ENCODE results near the gene PCNX1.

PCNX1 gene

DNA sequence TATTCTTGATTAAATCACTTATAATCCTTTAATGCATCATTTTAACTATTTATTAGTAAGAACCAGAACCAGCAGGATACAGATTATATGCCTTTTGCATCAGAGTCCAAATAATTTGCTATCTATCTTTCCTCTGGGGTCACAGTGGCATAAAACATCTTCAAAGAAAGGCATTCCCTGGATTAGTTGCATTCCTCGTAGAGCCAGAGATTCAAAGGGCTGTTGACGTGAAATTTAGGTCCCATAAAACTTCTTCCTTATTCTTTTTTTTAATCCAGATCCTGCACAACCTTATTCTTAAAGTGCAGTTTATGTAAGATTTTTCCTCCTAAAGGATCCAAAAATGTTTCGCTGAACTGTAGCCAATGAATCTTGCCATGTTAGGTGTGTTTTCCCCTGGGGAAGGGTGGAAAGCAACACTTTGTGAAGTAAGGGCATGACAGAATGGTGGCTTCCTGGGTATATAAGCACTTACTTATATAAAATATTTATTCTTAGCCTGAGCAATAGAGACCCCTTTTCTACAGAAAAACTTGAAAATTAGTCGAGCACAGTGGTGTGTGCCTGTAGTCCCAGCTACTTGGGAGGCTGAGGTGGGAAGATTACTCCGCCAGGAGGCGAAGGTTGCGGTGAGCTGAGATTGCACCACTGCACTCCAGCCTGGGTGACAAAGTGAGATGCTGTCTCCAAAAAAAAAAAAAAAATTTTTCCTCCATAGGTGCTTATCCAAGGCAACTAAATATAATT lies 208.7 kb downstream of the PCNX1 start:
- TF ChIP-seq CEBPB (IDR thresholded peaks at IDR 0.05) (no peak), CREB1 (IDR thresholded peaks at IDR 0.05; ENCODE audit: low read depth) (no peak), ZBTB7A (IDR thresholded peaks at IDR 0.05; ENCODE audit: low read depth) (no peak), EP300 (IDR thresholded peaks at IDR 0.05; ENCODE audit: borderline replicate concordance) (no peak), TAF1 (IDR thresholded peaks at IDR 0.05; ENCODE audit: low read depth) (no peak), EGR1 (IDR thresholded peaks at IDR 0.05) (no peak), FOXM1 (IDR thresholded peaks at IDR 0.05; ENCODE audit: borderline replicate concordance, low read depth) (no peak)
- TF ChIP-seq, protein P1, sequence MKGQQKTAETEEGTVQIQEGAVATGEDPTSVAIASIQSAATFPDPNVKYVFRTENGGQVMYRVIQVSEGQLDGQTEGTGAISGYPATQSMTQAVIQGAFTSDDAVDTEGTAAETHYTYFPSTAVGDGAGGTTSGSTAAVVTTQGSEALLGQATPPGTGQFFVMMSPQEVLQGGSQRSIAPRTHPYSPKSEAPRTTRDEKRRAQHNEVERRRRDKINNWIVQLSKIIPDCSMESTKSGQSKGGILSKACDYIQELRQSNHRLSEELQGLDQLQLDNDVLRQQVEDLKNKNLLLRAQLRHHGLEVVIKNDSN (IDR thresholded peaks at IDR 0.05) = no peak
- TF ChIP-seq, protein P2, sequence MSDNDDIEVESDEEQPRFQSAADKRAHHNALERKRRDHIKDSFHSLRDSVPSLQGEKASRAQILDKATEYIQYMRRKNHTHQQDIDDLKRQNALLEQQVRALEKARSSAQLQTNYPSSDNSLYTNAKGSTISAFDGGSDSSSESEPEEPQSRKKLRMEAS (IDR thresholded peaks at IDR 0.05) = no peak

DNA sequence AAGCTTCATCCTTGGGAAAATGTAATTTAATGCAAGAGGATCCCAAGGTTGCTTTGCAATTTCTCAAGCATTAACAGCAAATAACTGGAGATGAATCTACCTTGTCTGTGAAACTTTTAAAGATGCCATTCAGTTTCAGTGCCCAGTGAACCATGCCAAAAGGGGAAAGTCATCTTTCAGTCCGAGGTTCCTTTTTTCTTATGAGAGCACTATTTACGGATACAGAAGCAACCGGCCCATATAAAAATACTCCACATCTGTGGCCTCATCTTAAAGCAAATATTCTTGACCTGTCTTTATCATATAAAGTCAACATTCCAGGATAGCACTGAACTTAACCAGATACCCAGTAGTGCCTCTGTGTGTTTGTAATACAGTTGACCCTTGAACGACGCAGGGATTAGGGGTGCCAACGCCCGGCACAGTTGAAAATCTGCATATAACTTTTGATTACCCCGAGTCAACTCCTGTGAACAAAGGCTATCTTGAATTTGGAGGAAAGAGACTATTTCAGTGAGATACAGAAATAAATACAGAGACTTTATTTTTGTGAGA lies 209.4 kb downstream of the PCNX1 start:
- TF ChIP-seq NFIC (IDR thresholded peaks at IDR 0.05) = no peak
- TF ChIP-seq, protein P3, sequence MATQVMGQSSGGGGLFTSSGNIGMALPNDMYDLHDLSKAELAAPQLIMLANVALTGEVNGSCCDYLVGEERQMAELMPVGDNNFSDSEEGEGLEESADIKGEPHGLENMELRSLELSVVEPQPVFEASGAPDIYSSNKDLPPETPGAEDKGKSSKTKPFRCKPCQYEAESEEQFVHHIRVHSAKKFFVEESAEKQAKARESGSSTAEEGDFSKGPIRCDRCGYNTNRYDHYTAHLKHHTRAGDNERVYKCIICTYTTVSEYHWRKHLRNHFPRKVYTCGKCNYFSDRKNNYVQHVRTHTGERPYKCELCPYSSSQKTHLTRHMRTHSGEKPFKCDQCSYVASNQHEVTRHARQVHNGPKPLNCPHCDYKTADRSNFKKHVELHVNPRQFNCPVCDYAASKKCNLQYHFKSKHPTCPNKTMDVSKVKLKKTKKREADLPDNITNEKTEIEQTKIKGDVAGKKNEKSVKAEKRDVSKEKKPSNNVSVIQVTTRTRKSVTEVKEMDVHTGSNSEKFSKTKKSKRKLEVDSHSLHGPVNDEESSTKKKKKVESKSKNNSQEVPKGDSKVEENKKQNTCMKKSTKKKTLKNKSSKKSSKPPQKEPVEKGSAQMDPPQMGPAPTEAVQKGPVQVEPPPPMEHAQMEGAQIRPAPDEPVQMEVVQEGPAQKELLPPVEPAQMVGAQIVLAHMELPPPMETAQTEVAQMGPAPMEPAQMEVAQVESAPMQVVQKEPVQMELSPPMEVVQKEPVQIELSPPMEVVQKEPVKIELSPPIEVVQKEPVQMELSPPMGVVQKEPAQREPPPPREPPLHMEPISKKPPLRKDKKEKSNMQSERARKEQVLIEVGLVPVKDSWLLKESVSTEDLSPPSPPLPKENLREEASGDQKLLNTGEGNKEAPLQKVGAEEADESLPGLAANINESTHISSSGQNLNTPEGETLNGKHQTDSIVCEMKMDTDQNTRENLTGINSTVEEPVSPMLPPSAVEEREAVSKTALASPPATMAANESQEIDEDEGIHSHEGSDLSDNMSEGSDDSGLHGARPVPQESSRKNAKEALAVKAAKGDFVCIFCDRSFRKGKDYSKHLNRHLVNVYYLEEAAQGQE (IDR thresholded peaks at IDR 0.05; ENCODE audit: low read depth) = no peak
- TF ChIP-seq CREB1 (IDR thresholded peaks at IDR 0.05; ENCODE audit: low read depth) = no peak
- TF ChIP-seq TEAD4 (IDR thresholded peaks at IDR 0.05) = no peak
- TF ChIP-seq EP300 (IDR thresholded peaks at IDR 0.05; ENCODE audit: borderline replicate concordance) = no peak
- no peak for TF ChIP-seq YY1 (IDR thresholded peaks at IDR 0.05; ENCODE audit: low read depth)
- TF ChIP-seq FOXM1 (IDR thresholded peaks at IDR 0.05; ENCODE audit: borderline replicate concordance, low read depth) = no peak
- TF ChIP-seq, protein P1 (IDR thresholded peaks at IDR 0.05) = no peak
- no peak for TF ChIP-seq TAF1 (IDR thresholded peaks at IDR 0.05; ENCODE audit: low read depth)
- TF ChIP-seq, protein P2 (IDR thresholded peaks at IDR 0.05) = no peak
- TF ChIP-seq EGR1 (IDR thresholded peaks at IDR 0.05) = no peak
- no peak for TF ChIP-seq ZBTB7A (IDR thresholded peaks at IDR 0.05; ENCODE audit: low read depth)
- TF ChIP-seq TCF12 (IDR thresholded peaks at IDR 0.05; ENCODE audit: low read depth) = no peak
- TF ChIP-seq RAD21 (IDR thresholded peaks at IDR 0.05; ENCODE audit: low read depth) = no peak
- no peak for TF ChIP-seq CEBPB (IDR thresholded peaks at IDR 0.05)

DNA sequence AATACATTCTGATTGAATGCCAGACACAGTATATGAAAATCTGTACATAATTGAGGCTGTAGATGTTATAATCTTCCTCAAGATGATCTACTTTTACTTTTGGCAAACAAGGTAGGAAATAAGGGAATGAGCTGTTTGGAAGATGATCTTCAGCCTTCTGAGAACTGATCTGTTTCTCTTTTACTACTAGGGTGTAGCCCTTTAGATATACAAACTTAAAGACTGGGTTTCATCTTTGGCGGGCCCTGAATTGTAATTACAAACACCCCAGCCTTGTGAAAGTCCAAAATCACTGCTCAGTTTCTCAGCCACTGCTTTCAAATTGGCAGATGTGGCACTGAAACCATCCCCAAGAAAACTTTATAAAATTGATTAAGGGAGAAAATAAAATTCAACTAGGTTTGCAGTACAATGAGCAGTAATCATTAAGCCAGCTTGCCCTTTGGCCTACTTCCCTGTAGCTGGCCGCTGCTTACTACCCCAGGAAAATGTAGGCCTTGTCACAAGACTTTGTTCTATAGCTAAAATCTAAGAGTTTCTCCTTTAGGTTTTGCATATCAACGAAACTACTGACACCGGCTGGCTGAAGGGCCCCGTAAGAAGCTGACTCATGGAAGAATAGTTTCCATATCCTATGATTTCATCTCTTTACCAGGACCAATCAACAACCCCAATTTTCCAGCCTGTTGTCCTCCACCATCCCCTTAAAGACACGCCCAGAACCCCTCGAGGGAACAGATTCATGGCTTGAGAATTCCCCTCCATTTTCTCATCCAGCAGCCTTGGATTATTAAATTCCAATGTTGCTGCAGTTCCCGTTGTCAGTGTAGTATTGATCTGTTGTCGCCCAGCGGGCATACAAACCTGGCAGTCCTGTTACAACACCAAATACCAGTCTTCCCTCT lies 210.8 kb downstream of the PCNX1 start:
- no peak for TF ChIP-seq TCF12 (IDR thresholded peaks at IDR 0.05; ENCODE audit: low read depth)
- no peak for TF ChIP-seq YY1 (IDR thresholded peaks at IDR 0.05; ENCODE audit: low read depth)
- TF ChIP-seq TEAD4 (IDR thresholded peaks at IDR 0.05) = no peak
- TF ChIP-seq ZBTB7A (IDR thresholded peaks at IDR 0.05; ENCODE audit: low read depth) = no peak
- TF ChIP-seq EP300 (IDR thresholded peaks at IDR 0.05; ENCODE audit: borderline replicate concordance) = no peak
- TF ChIP-seq RAD21 (IDR thresholded peaks at IDR 0.05; ENCODE audit: low read depth) = no peak
- TF ChIP-seq CEBPB (IDR thresholded peaks at IDR 0.05) = no peak

DNA sequence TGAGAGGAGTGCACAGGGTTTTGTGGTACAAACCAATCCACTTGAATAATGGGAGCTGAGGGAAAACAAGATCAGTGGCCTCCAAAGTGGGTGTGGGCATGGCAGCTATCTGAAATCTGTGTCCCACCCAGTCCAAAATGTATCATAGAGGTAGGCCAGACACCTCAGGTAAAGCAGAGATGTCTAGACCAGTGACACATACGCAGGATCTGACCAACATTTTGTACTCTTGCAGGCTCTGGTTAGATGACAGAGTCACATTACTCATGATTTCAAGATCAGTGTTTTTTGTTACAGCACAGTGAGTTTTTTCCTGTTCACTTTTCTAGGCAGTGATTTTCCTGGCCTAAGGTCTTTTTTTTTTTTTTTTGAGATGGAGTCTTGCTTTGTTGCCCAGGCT lies 211.8 kb downstream of the PCNX1 start:
- TF ChIP-seq RAD21 (IDR thresholded peaks at IDR 0.05; ENCODE audit: low read depth) = no peak
- TF ChIP-seq, protein P3 (IDR thresholded peaks at IDR 0.05; ENCODE audit: low read depth) = no peak
- no peak for TF ChIP-seq TEAD4 (IDR thresholded peaks at IDR 0.05)
- no peak for TF ChIP-seq YY1 (IDR thresholded peaks at IDR 0.05; ENCODE audit: low read depth)
- TF ChIP-seq ZBTB7A (IDR thresholded peaks at IDR 0.05; ENCODE audit: low read depth) = no peak
- TF ChIP-seq FOXM1 (IDR thresholded peaks at IDR 0.05; ENCODE audit: borderline replicate concordance, low read depth) = no peak
- TF ChIP-seq, protein P1 (IDR thresholded peaks at IDR 0.05) = no peak
- no peak for TF ChIP-seq NFIC (IDR thresholded peaks at IDR 0.05)
- no peak for TF ChIP-seq EP300 (IDR thresholded peaks at IDR 0.05; ENCODE audit: borderline replicate concordance)

Measured in Ishikawa (cell line).